Measurements from ENCODE around the gene CHD2.

CHD2 gene

DNA sequence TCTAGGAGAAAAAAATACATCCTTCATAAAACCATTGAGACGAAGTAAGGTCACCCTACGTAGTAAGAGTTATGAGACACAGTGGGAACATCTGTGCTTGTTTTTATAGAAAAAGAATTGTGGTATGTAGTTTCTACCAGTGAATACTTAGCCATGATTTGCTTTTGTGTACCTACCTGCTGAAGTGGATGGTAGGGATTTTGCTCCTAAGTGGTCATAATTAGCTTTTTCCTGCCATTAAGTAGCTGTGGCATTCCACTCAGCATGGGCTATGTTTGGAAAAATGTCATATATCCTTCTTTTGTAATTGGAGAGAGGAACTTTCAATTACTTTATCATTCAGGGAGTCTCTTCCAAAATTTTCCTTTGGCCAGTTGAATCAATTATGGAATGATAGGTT lies 63.7 kb downstream of the CHD2 start:
- no peak for DNase-seq

DNA sequence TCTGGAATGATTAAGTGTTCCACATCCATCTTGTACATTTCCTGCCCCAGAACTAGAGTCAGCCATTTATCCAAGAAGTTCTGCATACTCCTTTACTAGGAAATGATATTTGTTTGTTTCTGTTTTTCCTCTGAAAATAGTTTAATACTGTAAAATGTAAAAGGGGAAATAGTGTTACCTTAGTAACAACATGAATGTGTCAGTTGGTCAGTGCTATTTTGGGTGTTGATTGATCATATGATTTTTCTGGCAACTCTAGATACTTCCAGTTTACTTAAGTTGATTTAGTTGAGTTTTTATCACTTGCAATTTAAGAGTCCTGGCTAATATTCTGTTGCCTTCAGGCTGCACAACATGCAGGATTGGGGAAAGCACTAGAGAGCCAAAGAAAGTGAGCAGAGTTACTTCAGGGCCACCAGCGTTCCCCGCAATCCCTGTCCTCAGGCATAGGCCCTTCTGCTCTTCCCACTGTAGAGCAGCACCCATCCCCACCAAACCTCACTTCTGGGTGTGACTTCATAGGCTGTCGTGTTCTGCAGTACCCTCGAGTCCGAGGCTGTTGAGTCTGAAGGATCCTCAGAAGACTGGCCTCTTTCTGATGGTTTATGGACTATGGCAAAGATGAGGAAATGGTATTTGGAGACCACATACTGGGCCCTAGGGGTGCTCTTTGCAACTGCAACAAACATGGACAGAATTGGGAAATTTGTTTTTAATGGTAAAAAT lies 69.0 kb downstream of the CHD2 start:
- no peak for DNase-seq

DNA sequence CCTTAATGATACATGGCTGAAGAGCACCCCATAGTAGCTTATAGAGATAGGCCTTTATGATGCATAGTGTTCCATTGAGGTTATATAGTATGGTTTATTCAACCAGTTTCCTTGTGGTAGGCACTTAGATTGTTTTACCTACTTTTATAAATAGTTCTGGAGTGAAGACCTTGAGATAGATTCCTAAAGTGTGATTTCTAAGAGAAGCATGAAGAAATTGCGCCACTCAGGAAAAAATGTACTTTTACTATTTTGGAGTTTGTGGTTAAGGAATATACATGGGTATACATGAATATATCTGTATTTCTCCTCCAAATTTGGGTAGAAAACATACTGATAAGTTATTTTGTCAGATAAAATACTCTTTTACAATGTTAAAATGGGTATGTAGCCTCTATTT lies 70.5 kb downstream of the CHD2 start:
- DNase-seq: no peak

DNA sequence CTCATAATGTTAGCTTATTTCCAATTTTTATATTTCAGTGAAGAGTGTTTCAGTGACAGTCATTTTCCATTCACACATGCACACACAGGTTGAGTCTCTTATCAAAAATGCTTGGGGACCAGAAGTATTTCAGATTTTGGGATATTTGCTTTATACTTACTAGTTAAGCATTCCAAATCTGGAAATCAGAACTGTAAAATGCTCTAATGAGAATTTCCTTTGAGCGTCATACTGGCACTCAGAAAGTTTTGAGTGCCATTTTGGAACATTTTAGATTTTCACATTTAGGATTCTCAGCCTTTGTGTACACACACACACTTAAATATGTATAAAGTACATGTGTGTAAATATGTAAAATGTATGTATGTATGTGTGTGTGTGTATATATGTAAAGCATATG lies 71.0 kb downstream of the CHD2 start:
- no peak for DNase-seq

DNA sequence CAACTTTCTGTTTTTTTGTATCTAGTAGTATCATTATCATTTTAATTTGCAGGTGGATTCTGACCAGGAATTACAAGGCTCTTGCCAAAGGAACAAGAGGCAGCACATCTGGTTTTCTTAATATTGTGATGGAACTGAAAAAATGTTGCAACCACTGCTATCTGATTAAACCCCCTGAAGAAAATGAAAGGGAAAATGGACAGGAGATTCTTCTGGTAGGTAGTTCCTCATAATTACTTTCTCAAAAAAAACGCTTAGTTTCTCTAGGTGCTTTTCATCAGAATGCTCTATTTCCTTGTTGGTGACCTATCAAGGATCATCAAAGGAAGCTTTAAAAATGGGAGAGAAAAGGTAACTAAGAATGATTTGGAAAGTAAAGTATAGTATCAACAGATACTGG lies 71.6 kb downstream of the CHD2 start:
- DNase-seq: no peak

DNA sequence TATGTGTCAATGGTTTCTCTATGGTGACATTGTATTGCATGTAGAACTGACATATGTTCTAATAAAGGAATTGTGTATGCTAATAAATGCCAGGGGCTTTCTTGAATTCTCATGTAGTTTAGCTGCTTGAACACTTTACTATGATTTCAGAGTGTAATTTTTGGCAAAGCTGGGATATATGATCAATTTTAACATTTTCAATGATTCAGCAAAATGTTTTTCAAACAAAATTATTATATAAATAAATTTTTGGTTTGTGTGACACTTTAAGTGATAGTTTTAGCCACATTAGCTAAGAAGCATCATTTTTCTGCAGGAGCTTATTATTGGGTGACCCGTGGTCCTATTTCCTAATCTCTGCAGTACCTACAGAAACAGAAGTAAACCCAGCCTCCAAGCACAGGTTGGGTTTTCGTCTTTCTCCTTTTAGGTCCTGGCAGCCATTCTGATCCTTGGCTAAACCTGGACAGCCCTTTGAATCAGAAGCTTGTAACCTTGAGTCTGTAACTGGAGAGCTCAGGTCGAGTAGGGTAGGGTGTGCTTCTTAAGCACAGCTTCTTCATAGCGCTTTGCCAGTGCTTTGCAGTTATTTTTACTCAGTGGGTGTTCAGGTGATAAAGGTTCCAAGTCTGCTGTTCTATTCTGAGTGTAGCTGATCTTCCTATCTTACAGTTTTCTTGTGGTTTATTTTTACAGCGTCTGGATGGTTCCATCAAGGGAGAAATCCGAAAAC lies 74.2 kb downstream of the CHD2 start:
- DNase-seq: no peak

DNA sequence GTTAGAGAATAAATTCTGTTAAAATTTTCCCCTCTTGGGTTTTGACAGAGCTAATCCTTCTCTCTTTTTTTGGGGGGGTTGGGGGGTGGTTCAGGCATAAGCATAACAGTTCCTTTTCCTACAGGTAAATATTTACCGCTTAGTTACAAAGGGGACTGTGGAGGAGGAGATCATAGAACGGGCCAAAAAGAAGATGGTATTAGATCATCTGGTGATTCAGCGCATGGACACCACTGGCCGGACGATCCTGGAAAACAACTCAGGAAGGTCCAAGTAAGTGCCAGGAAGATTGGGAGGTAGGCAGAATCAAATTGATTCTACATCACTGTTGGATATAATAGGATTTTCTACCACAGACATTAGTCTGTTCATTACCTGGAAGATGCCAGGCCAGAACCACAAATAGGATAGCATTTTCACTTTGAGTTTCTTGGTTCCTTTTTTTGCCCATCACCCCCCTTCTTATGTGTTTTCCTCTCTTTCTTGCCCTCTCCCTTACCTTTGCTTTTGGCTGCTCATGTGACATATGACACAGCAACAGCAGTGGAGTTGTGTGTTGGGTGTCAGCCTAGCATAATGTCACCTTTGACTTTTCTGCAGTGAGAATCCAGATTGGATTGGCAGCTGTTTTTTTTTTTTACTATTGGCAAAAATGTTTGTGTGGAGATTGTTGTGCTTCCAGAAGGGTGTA lies 79.0 kb downstream of the CHD2 start:
- DNase-seq: no peak

DNA sequence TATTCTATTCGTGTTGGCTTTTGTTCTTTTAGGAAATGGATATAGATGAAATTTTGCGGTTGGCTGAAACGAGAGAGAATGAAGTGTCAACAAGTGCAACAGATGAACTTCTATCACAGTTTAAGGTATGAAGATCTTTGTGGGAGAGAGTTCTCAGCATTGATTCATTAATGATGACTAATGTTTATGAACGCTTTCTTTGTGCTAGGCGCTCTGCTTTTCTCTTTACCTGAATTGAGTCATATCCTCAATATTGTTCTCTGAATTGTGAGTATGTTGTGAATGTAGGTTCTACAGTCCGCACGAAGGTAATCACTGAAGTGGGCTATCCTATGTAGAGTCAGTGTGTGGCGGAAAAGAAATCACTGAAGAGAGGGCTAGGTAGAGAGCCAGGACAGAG lies 81.2 kb downstream of the CHD2 start:
- no peak for DNase-seq

DNA sequence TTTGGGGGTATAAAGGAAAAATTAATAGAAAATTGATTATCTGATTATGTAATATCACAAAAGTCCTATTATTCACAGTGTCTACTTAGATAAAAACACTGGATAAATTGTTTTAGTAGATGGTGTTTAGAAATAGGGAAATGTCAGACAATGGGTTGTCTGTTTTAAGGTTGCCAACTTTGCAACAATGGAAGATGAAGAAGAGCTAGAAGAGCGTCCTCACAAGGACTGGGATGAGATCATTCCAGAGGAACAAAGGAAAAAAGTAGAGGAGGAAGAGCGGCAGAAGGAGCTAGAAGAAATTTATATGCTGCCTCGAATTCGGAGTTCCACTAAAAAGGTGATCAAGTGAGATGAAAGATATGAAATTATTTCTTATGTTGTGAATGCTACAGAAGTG lies 84.0 kb downstream of the CHD2 start:
- no peak for DNase-seq

DNA sequence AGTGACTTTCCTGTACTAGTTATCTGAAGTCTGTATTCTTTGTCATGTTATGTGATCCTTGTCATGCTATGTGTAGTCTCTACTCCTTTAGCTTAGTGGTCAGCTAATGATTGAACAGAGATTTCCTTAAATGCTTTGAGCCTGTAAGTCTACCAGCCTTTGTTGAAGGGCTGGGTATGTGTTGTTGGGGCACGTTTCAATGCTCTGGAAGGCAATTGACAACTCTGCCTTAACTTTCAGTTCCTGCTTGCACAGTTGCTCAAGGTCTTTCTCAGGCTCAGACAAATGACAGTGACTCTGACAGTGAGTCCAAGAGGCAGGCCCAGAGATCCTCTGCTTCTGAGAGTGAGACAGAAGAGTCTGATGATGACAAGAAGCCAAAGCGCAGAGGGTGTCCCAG lies 89.3 kb downstream of the CHD2 start:
- no peak for DNase-seq

DNA sequence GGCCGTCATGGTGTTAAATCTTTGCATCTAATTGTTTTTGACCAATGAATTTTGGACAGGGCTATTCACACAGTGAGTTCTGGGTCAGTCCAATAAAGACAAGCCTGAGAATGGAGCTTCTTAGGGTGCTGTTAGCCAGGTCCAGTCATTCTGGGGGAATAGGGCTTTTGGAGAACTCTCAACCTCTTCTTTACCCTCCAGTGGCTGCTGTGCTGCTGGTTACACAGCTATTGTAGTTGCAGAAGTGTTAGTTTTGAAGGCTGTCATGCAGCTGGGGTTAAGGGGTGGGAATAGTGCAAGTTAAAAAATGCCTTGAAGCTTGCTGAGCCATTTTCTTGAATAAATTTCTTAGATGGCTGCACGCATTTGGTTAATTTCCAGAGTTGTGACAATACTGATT lies 89.9 kb downstream of the CHD2 start:
- DNase-seq: no peak

DNA sequence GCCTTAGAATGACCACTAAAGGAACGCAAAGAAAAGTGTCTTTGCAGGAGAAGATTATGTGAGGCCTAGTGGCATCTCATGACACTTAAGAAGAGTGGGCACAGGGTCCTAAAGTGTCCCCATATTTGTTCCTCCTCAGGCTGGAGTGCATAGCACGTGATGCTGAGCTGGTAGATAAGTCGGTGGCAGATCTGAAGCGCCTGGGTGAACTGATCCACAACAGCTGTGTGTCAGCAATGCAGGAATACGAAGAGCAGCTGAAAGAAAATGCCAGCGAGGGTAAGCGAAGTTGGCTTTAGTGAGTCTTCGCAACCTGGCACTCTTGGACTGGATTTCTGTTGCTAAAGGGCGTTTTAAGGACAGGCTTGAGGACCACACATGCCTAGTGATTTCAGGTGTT lies 92.6 kb downstream of the CHD2 start:
- DNase-seq: peak; percentile 30

DNA sequence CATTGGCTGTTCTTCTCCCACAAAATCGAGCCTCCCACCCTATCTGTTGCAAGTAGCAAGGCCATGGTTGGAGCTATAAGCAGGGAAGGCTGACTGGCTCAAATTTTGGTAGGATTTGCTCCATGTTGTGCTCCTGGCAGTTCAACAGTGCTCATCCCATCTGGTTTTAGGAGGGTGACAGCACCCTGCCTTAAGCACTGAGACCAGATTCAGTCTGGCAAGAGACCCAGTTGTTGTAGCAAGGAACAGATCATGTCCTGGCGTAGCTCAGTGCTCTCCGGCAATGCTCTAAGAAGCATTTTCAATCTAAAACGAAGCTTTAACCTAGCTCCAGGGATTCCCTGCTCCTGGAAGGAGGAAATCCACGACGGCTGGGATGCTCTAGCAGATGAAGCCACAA lies 97.7 kb downstream of the CHD2 start:
- DNase-seq: no peak

DNA sequence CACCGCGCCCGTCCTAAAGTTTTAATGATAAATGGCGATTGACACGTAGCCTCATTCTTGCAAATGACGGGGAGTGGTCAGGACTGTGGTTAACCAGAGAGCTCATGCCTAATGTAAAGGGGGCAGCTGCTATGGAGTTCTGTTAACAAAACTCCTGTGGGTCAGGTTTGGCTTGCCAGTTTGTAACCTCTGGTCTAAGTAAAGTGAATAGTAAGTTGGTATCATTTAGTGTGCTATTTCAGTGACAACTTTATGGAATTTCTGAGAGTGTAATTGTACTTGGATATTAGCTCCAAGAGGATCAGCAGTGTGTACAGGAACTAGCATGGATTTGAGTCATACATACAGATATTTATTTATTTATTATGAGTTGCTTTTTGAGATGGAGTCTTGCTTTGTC lies 101.0 kb downstream of the CHD2 start:
- DNase-seq: no peak

DNA sequence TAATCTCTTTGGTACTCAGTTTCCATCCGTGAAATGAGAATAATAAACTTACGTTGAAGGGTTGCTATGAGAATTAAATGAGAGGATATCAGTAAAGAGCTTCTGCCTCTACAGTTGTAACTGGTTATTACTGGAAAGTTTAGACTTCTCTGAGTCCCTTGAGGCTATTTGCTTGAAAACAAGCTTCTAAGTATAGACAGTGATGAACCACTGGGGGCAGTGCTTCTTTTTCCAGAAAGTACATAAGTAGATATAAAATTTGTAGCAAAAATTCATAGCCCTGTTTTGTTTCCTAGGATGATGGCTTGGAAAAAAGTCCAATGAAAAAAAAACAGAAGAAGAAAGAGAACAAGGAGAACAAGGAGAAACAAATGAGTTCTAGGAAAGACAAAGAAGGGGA lies 101.8 kb downstream of the CHD2 start:
- no peak for DNase-seq

DNA sequence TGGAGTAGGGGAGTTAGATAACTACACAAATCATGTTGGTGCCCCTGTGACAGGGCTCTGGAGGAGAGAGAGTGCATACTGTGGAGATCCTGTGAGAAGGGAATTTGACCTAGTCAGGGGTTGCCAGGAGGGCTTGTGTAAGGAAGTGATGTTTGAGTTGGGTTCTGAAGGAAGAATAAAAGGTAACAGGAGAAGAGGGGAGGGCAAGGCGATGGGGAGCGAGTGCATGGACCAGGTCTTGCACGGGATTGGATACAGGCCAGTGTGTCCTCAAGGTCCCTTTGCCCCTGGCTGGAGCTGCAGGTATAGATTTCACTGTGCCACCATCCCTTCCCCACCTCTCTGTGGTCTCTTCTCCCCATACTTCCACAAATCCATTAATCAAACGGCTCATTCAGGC lies 105.0 kb downstream of the CHD2 start:
- no peak for DNase-seq

DNA sequence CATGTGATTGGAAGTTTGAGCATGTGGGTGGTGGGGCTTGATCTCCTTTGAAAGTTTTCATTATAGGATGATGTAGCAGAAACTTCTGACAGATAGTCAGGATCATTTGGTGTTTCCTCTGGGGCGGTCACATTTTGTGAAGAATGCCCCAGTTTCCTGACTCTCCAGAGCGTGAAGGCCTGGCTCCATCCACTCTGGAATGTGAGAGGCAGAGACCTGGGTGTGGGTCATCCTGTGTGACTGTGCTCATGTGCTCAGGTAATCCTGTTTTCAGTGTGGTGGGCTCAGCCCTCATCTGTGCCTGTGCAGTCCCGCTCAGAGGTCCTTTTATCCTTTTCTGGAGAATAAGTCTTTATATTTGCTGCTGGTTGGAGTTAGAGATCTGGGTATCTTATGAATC lies 107.9 kb downstream of the CHD2 start:
- no peak for DNase-seq

DNA sequence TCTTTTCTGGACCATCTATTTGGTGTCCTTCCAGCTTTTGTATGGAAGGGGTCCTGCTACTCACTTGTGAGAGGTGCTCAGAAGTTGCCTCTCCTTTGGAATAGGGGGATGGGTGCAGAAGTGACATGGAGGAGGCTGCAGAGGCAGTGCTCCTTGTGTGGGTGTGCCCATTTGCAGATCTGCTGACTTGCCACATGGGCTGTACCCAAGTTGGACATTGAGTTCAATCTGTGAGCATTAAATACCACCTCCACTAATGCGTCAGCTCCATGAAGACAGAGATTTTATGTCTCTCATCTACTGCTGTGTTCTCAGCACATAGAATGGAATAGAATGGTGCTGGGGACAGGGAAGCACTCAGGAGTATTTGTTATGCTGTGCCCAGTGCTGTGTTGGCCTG lies 112.7 kb downstream of the CHD2 start:
- no peak for DNase-seq

DNA sequence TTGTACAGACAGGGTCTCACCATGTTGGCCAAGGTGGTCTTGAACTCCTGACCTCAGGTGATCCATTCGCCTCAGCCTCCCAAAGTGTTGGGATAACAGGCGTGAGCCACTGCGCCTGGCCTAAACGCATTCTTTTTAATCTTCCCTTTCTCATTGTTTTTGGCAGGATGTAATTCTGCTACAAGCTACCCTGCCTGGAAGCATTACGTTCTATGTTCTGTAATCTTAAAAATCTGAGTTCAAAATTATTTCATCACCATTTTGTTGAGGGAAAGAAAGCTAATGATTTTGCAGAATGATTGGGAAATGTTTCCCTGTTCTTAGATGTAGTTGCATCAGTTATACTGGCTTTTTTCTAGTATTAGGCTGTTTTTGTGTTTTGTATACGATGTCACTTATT lies 117.4 kb downstream of the CHD2 start:
- no peak for DNase-seq

DNA sequence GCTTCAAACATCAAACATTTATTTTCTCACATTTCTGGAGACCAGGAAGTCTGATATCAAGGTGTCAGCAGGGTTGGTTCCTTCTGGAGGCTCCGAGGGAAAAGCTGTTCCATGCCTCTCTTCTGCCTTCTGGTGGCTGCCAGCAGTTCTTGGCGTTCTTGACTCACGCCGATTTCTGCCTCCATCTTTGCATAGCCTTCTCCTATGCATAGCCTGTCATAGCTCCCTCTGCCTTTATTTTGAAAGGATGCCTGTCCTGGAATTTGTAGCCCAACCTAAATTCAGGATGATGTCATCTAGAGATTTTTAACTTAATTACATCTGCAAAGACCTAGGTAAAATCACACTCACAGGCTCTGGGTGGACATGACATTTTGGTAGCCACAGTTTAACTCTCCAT lies 118.5 kb downstream of the CHD2 start:
- no peak for DNase-seq

DNA sequence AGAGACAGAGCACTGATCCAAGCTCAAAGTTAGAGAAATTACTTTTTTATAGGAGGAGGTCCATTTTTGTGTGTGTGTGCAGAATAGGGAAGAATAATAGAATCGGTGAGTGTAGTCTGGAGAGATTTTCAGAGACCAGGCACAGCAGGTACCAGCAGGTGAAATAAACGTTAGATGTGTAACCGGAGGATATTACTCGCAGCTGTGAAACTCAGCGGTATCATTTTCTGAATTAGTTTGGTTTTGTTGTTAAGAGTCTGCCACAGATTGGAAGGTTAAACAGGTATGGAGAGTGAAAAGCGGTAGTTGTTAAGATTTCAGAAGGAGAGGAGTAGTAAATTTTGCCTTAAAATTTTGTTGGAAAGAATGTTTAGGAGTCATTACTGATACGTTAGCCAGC lies 119.0 kb downstream of the CHD2 start:
- DNase-seq: no peak

DNA sequence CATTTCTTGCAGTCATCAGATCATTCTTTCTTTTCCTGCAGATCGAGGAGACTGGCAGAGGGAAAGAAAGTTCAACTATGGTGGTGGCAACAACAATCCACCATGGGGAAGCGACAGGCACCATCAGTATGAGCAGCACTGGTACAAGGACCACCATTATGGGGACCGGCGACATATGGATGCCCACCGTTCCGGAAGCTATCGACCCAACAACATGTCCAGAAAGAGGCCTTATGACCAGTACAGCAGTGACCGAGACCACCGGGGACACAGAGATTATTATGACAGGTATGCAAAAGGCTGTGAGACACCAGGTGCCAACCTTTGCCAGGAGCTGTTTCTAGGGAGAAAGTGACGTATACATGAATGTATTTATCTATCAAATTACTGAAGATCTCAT lies 119.8 kb downstream of the CHD2 start:
- DNase-seq: no peak

DNA sequence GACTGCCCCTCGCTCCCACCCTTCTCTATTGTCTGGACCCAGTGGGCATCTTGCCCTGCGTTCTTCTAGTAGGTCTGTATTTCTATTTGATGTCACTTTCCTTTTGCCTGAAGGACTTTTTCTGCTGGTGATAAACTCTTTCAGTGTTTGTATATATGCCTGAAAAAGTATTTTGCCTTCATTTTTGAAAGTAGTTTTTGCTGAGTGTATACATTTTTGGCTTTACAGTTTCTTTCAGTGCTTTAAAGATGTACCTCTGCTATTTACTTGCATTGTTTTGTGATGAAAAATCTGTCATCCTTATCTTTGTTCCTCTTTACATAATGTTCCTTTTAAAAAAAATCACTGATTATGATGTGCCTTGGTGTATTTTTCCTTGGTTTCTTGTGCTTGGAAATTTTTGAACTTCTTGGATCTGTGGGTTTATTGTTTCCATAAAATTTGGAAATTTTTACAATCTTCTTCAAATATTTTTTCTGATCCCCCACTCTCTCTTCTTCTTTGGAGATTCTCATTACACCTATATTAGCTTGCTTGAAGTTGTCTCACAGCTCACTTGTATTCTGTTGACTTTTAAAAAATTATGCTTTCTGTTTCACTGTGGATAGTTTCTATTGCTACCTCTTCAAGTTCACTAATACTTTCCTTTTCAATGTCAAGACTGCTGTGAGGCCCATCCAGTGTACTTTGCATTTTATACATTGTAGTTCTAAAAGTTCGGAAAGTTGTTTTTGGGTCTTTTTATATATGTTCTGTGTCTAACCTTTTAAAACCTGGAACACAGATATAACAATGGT lies 121.0 kb downstream of the CHD2 start:
- no peak for DNase-seq

DNA sequence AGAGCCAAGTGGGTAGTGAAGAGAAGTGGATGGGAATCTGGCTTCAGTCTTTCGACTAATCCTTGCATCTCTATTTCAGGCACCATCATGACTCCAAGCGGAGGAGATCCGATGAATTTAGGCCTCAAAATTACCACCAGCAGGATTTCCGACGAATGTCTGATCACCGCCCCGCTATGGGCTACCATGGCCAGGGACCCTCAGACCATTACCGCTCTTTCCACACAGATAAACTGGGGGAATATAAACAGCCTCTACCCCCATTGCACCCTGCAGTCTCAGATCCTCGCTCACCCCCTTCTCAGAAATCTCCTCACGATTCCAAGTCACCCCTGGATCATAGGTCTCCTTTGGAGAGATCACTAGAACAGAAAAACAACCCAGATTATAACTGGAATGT lies 124.2 kb downstream of the CHD2 start:
- no peak for DNase-seq

All from femur (tissue), 1 donor.